ENCODE results near the gene WDR74. TPM values are rescaled to one million over a fixed set of nuclear protein-coding genes. Genes with fewer than 3 reads are reported as not detected.

Gene WDR74
- total RNA-seq, 1 donor from 2014 or later, result 53.5 TPM

GRCh38 chr11:62855571-62856332, 16.4 kb upstream of the WDR74 start:
- peak overlapping the region; percentile 93 for H3K9ac ChIP-seq (ENCODE audit: low read length)
- no peaks in the 10 kb centered on the region for H3K9me3 ChIP-seq (ENCODE audit: insufficient read depth, low read depth, low read length)
- H3K79me2 ChIP-seq (ENCODE audit: insufficient read depth, low read length), result peaks cover 50% of the 10 kb centered on the region
- H3K4me1 Mint-ChIP-seq (ENCODE audit: low read depth, unreplicated experiment), result peaks cover 35% of the 10 kb centered on the region
- H3K27ac Mint-ChIP-seq (ENCODE audit: unreplicated experiment), result peak overlapping the region; percentile 93
- H2AFZ ChIP-seq (ENCODE audit: low read depth, low read length), result peak overlapping the region; percentile 99
- peaks cover 35% of the 10 kb centered on the region for H3K36me3 ChIP-seq (ENCODE audit: insufficient read depth, low read length)
- DNase-seq (ENCODE audit: low read depth) (peak; percentile 94), FAIRE-seq (peak; percentile 13)
- peaks cover 46% of the 10 kb centered on the region for H4K20me1 ChIP-seq (ENCODE audit: insufficient read depth, low read length)
- H3K27me3 ChIP-seq (ENCODE audit: insufficient read depth, low read length), result no peaks in the 10 kb centered on the region
- H3K9me3 Mint-ChIP-seq (ENCODE audit: unreplicated experiment), result no peaks in the 10 kb centered on the region
- H3K4me2 ChIP-seq (ENCODE audit: low read length), result peak overlapping the region; percentile 99
- H3K27me3 Mint-ChIP-seq (ENCODE audit: low read depth, unreplicated experiment), result no peaks in the 10 kb centered on the region
- peak overlapping the region; percentile 98 for H3K4me3 Mint-ChIP-seq (ENCODE audit: unreplicated experiment)
- H3K27ac ChIP-seq (ENCODE audit: low read depth, low read length), result peak overlapping the region; percentile 89
- TF ChIP-seq EZH2 (IDR thresholded peaks at IDR 0.05; ENCODE audit: insufficient read depth, low read length), result no peak
- no peak for TF ChIP-seq CTCF (IDR thresholded peaks at IDR 0.05; ENCODE audit: insufficient read depth, low read depth, low read length)
- peaks cover 30% of the 10 kb centered on the region for H3K36me3 Mint-ChIP-seq (ENCODE audit: low read depth, unreplicated experiment)
- peak overlapping the region; percentile 92 for H3K4me3 ChIP-seq (ENCODE audit: insufficient read depth, low read depth, low read length)
- peaks cover 22% of the 10 kb centered on the region for H3K4me1 ChIP-seq (ENCODE audit: insufficient read depth, low read length)

- no peak for DNase-seq (ENCODE audit: low read depth)
- no peaks in the 10 kb centered on the region for H3K27me3 Mint-ChIP-seq (ENCODE audit: low read depth, unreplicated experiment)
- TF ChIP-seq CTCF (IDR thresholded peaks at IDR 0.05; ENCODE audit: insufficient read depth, low read depth, low read length) (no peak), EZH2 (IDR thresholded peaks at IDR 0.05; ENCODE audit: insufficient read depth, low read length) (no peak)
- Histone ChIP-seq H3K36me3 (ENCODE audit: insufficient read depth, low read length) (peaks cover 35% of the 10 kb centered on the region), H2AFZ (ENCODE audit: low read depth, low read length) (no peak overlapping the region), H3K9ac (ENCODE audit: low read length) (peak overlapping the region; percentile 91), H3K27me3 (ENCODE audit: insufficient read depth, low read length) (no peaks in the 10 kb centered on the region), H3K79me2 (ENCODE audit: insufficient read depth, low read length) (peaks cover 50% of the 10 kb centered on the region), H4K20me1 (ENCODE audit: insufficient read depth, low read length) (peaks cover 46% of the 10 kb centered on the region), H3K27ac (ENCODE audit: low read depth, low read length) (peak overlapping the region; percentile 56), H3K4me3 (ENCODE audit: insufficient read depth, low read depth, low read length) (peak overlapping the region; percentile 92), H3K4me1 (ENCODE audit: insufficient read depth, low read length) (peaks cover 22% of the 10 kb centered on the region), H3K4me2 (ENCODE audit: low read length) (peak overlapping the region; percentile 99), H3K9me3 (ENCODE audit: insufficient read depth, low read depth, low read length) (no peaks in the 10 kb centered on the region)
- peaks cover 30% of the 10 kb centered on the region for H3K36me3 Mint-ChIP-seq (ENCODE audit: low read depth, unreplicated experiment)
- H3K4me1 Mint-ChIP-seq (ENCODE audit: low read depth, unreplicated experiment), result peaks cover 35% of the 10 kb centered on the region
- FAIRE-seq, result no peak
- H3K27ac Mint-ChIP-seq (ENCODE audit: unreplicated experiment), result peak overlapping the region; percentile 93
- peak overlapping the region; percentile 98 for H3K4me3 Mint-ChIP-seq (ENCODE audit: unreplicated experiment)
- no peaks in the 10 kb centered on the region for H3K9me3 Mint-ChIP-seq (ENCODE audit: unreplicated experiment)
Observed at GRCh38 chr11:62854825-62855570, 15.6 kb upstream of the WDR74 start.

Measured in astrocyte (in vitro differentiated cells and primary cell).